ENCODE measurements around the gene TRPV4. TPM values are rescaled to one million over a fixed set of nuclear protein-coding genes. Genes with fewer than 3 reads are reported as not detected.

TRPV4 gene
- total and polyA plus RNA-seq, 9 of the 15 experiments (the other 6 are each of a cell fraction or from before 2014, with no cell fraction given) = 0.13 TPM; not detected in 8

DNA sequence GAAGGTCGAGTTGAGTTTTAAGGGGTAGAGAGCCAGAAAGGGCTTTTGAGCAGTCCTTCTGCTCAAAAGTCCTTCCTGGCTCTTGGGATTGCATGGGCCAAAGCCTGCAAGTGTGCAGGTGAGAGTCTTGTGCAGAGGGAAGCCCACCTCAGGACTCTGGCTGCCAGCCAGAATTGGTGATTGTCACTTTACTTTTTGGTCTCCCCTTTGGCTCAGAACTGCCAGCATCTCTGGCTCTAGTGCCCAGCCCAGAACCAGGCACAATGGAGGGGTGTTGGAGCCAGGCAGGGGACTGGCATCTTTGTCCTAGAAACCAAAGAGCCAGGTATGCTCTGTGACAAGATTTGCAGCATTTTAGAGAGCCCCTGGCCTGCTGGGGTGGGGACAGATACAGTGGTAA lies 96.1 kb downstream of the TRPV4 start:
- POLR2A ChIA-PET = no interaction called here
- FAIRE-seq (no peak), ATAC-seq (no peak), DNase-seq (ENCODE audit: extremely low read depth in 1 of 4, low spot score in 3 of 4) (no peak)
- intact Hi-C loops (cut with micrococcal nuclease) = no loop called here
- H3K4me2 ChIP-seq (ENCODE audit: insufficient read depth, low read length) = no peak overlapping the region
- no peaks in the 10 kb centered on the region for H3K36me3 ChIP-seq (ENCODE audit: control insufficient read depth, insufficient read depth, low read length)
- H3K9me1 ChIP-seq (ENCODE audit: control insufficient read depth, insufficient read depth, low read length) = no peaks in the 10 kb centered on the region
- peaks cover 23% of the 10 kb centered on the region for H4K20me1 ChIP-seq (replicated peaks; ENCODE audit: control insufficient read depth, insufficient read depth, low read length)
- in situ Hi-C loops (cut with MboI) = no loop called here
- no peaks in the 10 kb centered on the region for H3K9me3 ChIP-seq (replicated peaks; ENCODE audit: control insufficient read depth, insufficient read depth, low read depth, low read length)
- peaks cover 7 to 9% of the 10 kb centered on the region in 2 experiments; a peak in 3 of 5 replicates for H3K4me1 ChIP-seq (replicated peaks in 1 of 2; ENCODE audit: control insufficient read depth in 2 of 2, insufficient read depth in 2 of 2, low read length in 2 of 2)
- H3K27me3 ChIP-seq (ENCODE audit: control insufficient read depth in 2 of 2, insufficient read depth in 2 of 2, low read length in 2 of 2) = peaks cover 13 to 51% of the 10 kb centered on the region in 2 experiments; a peak in 4 of 5 replicates
- H3K9ac ChIP-seq (ENCODE audit: insufficient read depth in 1 of 2, low read depth in 2 of 2, low read length in 2 of 2) = no peak overlapping the region
- 0% methylated on average over 1 of the region's 1 CpG for WGBS (ENCODE audit: insufficient coverage, low coverage, missing lambda C conversion rate)
- H3K27ac ChIP-seq (ENCODE audit: extremely low read depth, low read depth, low read length) = no peak overlapping the region
- no peaks in the 10 kb centered on the region for H3K79me2 ChIP-seq (ENCODE audit: control insufficient read depth, insufficient read depth, low read length)
- no peak overlapping the region for H2AFZ ChIP-seq (ENCODE audit: low read depth, low read length)
- no TSS peak for BruUV-seq (replicated peaks)
- CTCF ChIA-PET (ENCODE audit: low intra/inter-chr PET ratio) = no interaction called here
- no peak overlapping the region for H3K4me3 ChIP-seq
- TF ChIP-seq KLF13 (tag; IDR thresholded peaks at IDR 0.05; ENCODE audit: borderline replicate concordance, low read depth) = no peak
- TF ChIP-seq ESRRA (IDR thresholded peaks at IDR 0.05; ENCODE audit: borderline replicate concordance, low read depth) = no peak
- TF ChIP-seq TCF3 (CRISPR knock-in tag; IDR thresholded peaks at IDR 0.05) = no peak
- TF ChIP-seq, protein P1, sequence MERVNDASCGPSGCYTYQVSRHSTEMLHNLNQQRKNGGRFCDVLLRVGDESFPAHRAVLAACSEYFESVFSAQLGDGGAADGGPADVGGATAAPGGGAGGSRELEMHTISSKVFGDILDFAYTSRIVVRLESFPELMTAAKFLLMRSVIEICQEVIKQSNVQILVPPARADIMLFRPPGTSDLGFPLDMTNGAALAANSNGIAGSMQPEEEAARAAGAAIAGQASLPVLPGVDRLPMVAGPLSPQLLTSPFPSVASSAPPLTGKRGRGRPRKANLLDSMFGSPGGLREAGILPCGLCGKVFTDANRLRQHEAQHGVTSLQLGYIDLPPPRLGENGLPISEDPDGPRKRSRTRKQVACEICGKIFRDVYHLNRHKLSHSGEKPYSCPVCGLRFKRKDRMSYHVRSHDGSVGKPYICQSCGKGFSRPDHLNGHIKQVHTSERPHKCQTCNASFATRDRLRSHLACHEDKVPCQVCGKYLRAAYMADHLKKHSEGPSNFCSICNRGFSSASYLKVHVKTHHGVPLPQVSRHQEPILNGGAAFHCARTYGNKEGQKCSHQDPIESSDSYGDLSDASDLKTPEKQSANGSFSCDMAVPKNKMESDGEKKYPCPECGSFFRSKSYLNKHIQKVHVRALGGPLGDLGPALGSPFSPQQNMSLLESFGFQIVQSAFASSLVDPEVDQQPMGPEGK (CRISPR knock-in tag; IDR thresholded peaks at IDR 0.05; ENCODE audit: borderline replicate concordance) = no peak
- TF ChIP-seq ZFP30 (CRISPR knock-in tag; IDR thresholded peaks at IDR 0.05; ENCODE audit: borderline replicate concordance) = no peak
- no peak for TF ChIP-seq FOXM1 (IDR thresholded peaks at IDR 0.05; ENCODE audit: low read depth)
- no peak for TF ChIP-seq FOXM1 (CRISPR knock-in tag; IDR thresholded peaks at IDR 0.05; ENCODE audit: low read depth)
- TF ChIP-seq, protein P2, sequence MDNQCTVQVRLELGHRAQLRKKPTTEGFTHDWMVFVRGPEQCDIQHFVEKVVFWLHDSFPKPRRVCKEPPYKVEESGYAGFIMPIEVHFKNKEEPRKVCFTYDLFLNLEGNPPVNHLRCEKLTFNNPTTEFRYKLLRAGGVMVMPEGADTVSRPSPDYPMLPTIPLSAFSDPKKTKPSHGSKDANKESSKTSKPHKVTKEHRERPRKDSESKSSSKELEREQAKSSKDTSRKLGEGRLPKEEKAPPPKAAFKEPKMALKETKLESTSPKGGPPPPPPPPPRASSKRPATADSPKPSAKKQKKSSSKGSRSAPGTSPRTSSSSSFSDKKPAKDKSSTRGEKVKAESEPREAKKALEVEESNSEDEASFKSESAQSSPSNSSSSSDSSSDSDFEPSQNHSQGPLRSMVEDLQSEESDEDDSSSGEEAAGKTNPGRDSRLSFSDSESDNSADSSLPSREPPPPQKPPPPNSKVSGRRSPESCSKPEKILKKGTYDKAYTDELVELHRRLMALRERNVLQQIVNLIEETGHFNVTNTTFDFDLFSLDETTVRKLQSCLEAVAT (IDR thresholded peaks at IDR 0.05) = no peak
- no peak for TF ChIP-seq DACH1 (IDR thresholded peaks at IDR 0.05; ENCODE audit: partially characterized antibody)
- TF ChIP-seq ELF4 (CRISPR knock-in tag; IDR thresholded peaks at IDR 0.05) = no peak
- TF ChIP-seq JUN (IDR thresholded peaks at IDR 0.05; ENCODE audit: borderline replicate concordance, low read depth, low read length) = no peak
- no peak for TF ChIP-seq JUN (CRISPR knock-in tag; IDR thresholded peaks at IDR 0.05; ENCODE audit: borderline replicate concordance)
- no peak for TF ChIP-seq HDAC3 (IDR thresholded peaks at IDR 0.05; ENCODE audit: borderline replicate concordance, partially characterized antibody)
- TF ChIP-seq, protein P3, sequence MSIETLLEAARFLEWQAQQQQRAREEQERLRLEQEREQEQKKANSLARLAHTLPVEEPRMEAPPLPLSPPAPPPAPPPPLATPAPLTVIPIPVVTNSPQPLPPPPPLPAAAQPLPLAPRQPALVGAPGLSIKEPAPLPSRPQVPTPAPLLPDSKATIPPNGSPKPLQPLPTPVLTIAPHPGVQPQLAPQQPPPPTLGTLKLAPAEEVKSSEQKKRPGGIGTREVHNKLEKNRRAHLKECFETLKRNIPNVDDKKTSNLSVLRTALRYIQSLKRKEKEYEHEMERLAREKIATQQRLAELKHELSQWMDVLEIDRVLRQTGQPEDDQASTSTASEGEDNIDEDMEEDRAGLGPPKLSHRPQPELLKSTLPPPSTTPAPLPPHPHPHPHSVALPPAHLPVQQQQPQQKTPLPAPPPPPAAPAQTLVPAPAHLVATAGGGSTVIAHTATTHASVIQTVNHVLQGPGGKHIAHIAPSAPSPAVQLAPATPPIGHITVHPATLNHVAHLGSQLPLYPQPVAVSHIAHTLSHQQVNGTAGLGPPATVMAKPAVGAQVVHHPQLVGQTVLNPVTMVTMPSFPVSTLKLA (conservative IDR thresholded peaks at IDR 0.05) = no peak
- TF ChIP-seq SIN3B (IDR thresholded peaks at IDR 0.05; ENCODE audit: low read depth) = no peak
- TF ChIP-seq ATF1 (CRISPR knock-in tag; IDR thresholded peaks at IDR 0.05) = no peak
- no peak for TF ChIP-seq ATF1 (tag; IDR thresholded peaks at IDR 0.05)
- no peak for TF ChIP-seq NFXL1 (CRISPR knock-in tag; IDR thresholded peaks at IDR 0.05)
- no peak for TF ChIP-seq GTF2A2 (tag; IDR thresholded peaks at IDR 0.05)
